Activated CD8-positive, alpha-beta memory T cell treated with anti-CD3 and anti-CD28 coated beads, Interleukin-2, amount 10 ng/mL, durations not matched to agents 7 days and 5 days (primary cell): ENCODE results near the gene GIMAP8. TPM values are rescaled to one million over a fixed set of nuclear protein-coding genes. Genes with fewer than 3 reads are reported as not detected.
"Not testable (repeated sequence)": the region's sequence is repeated elsewhere in the genome, so short reads cannot be mapped to it uniquely, and the experiment has no call there.

Source experiments
- ATAC-seq: fragments of 150-1000 bp; cut with Tn5 transposase; one replicate; pipeline ENCODE4 v1.10.0; 2021; ENCODE audit warnings: moderate library complexity
- CTCF ChIA-PET: fragments of 350-600 bp; sonication (Branson Sonifier 250); formaldehyde crosslinking; loops from one replicate; lab custom pipeline; 2021; ENCODE audit warnings: antibody characterized with exemption; lab: Charles Lee
- DNase-seq: peaks from one replicate; pipeline ENCODE4 v3.0.0-alpha.2; 2020
- H3K27ac Mint-ChIP-seq: one replicate; pipeline ENCODE4 v1.8.0; 2021; ENCODE audit warnings: mild to moderate bottlenecking, mixed read lengths
- H3K27me3 Mint-ChIP-seq: one replicate; pipeline ENCODE4 v1.8.0; 2021; ENCODE audit warnings: mixed read lengths
- H3K36me3 Mint-ChIP-seq: one replicate; pipeline ENCODE4 v1.8.0; 2021; ENCODE audit warnings: mild to moderate bottlenecking, mixed read lengths
- H3K4me1 Mint-ChIP-seq: one replicate; pipeline ENCODE4 v1.8.0; 2021; ENCODE audit warnings: mixed read lengths
- H3K4me3 Mint-ChIP-seq: one replicate; pipeline ENCODE4 v1.8.0; 2021; ENCODE audit warnings: mild to moderate bottlenecking, moderate library complexity, mixed read lengths
- H3K9me3 Mint-ChIP-seq: one replicate; pipeline ENCODE4 v1.8.0; 2022; ENCODE audit warnings: low read depth, mixed read lengths
- total RNA-seq, 2 experiments: library from RNA; stranded (reverse); gene quantifications; one replicate each; pipeline ENCODE4 v1.2.3, GENCODE V29; 2021

GIMAP8 gene
- total RNA-seq, 2 experiments from 2014 or later: 9.9 to 13.1 TPM

GRCh38 chr7:150465414-150465813 lies 15.0 kb downstream of the GIMAP8 start:
- Mint-ChIP-seq H3K9me3 (peaks cover 22% of the 10 kb centered on the region), H3K27ac (no peak overlapping the region), H3K36me3 (peaks cover 71% of the 10 kb centered on the region), H3K4me1 (peaks cover 54% of the 10 kb centered on the region), H3K27me3 (no peaks in the 10 kb centered on the region), H3K4me3 (no peak overlapping the region)
- CTCF ChIA-PET: interaction anchor here (0.6 to 0.9 kb wide), 2 partner anchors 10 to 37 kb away, joined by 3 to 4 read pairs; no protein-coding TSS in a partner anchor
- DNase-seq (no peak), ATAC-seq (no peak)

DNA sequence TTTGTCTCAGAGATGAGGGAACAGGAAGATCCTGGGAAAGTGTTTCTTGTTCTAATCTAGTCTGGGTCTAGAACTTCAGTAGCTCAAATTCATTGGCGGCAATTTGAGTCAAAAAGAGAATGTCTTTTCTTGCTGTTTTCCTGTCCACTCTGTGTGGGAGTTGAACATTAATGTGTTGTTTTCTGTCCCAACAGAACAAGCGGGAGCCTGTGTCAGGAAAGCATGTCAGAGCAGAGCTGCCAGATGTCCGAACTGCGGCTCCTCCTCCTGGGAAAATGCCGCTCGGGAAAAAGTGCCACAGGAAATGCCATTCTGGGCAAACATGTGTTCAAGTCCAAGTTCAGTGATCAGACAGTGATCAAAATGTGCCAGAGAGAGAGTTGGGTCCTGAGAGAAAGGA lies 16.0 kb downstream of the GIMAP8 start:
- DNase-seq: no peak
- H3K9me3 Mint-ChIP-seq: peaks cover 17% of the 10 kb centered on the region
- no peaks in the 10 kb centered on the region for H3K27me3 Mint-ChIP-seq
- ATAC-seq: no peak
- H3K4me3 Mint-ChIP-seq: no peak overlapping the region
- CTCF ChIA-PET: no interaction called here
- no peak overlapping the region for H3K27ac Mint-ChIP-seq
- peaks cover 67% of the 10 kb centered on the region for H3K36me3 Mint-ChIP-seq
- peaks cover 56% of the 10 kb centered on the region for H3K4me1 Mint-ChIP-seq

- H3K36me3 Mint-ChIP-seq: peaks cover 60% of the 10 kb centered on the region
- CTCF ChIA-PET: no interaction called here
- H3K9me3 Mint-ChIP-seq: peaks cover 2% of the 10 kb centered on the region
- no peaks in the 10 kb centered on the region for H3K27me3 Mint-ChIP-seq
- no peak overlapping the region for H3K4me3 Mint-ChIP-seq
- peaks cover 49% of the 10 kb centered on the region for H3K4me1 Mint-ChIP-seq
- H3K27ac Mint-ChIP-seq: no peak overlapping the region
- ATAC-seq (no peak), DNase-seq (no peak)
Observed at GRCh38 chr7:150468241-150468640, 17.8 kb downstream of the GIMAP8 start.

DNA sequence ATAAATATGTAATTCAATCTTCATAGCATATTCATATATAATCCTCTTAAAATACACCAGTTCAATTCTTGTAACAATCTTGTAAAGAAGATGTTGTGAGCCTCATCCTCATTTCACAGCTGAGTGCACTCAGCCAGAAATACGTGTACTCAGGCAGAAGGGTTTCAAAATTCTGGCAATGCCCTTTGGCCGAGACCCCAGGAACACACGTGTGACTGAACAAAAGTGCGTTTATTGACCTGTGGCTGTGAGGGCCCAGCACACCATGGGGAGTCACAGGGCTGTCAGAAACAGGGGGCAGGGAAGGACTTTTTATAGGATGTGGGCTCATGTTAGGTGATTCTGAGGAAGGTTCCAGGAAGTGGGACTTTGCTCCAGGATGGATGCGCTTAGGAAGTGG lies 21.5 kb downstream of the GIMAP8 start:
- no peak for ATAC-seq
- no peaks in the 10 kb centered on the region for H3K27me3 Mint-ChIP-seq
- CTCF ChIA-PET: interaction anchor here (1.4 kb wide), 1 partner anchor 23 kb away, joined by 3 read pairs; no protein-coding TSS in a partner anchor
- H3K27ac Mint-ChIP-seq: no peak overlapping the region
- H3K4me1 Mint-ChIP-seq: peaks cover 43% of the 10 kb centered on the region
- H3K4me3 Mint-ChIP-seq: no peak overlapping the region
- no peaks in the 10 kb centered on the region for H3K9me3 Mint-ChIP-seq
- no peak for DNase-seq
- peaks cover 69% of the 10 kb centered on the region for H3K36me3 Mint-ChIP-seq

- H3K4me3 Mint-ChIP-seq: no peak overlapping the region
- CTCF ChIA-PET: no interaction called here
- peaks cover 72% of the 10 kb centered on the region for H3K36me3 Mint-ChIP-seq
- ATAC-seq: no peak
- no peaks in the 10 kb centered on the region for H3K9me3 Mint-ChIP-seq
- H3K27ac Mint-ChIP-seq: no peak overlapping the region
- H3K4me1 Mint-ChIP-seq: peaks cover 45% of the 10 kb centered on the region
- H3K27me3 Mint-ChIP-seq: no peaks in the 10 kb centered on the region
- no peak for DNase-seq
Observed at GRCh38 chr7:150473902-150474301, 23.5 kb downstream of the GIMAP8 start.

- H3K27me3 Mint-ChIP-seq: no peaks in the 10 kb centered on the region
- H3K9me3 Mint-ChIP-seq: no peaks in the 10 kb centered on the region
- DNase-seq (no peak), ATAC-seq (peak; percentile 35)
- CTCF ChIA-PET: interaction anchor here (1.9 kb wide), 1 partner anchor 27 kb away, joined by 6 read pairs; no protein-coding TSS in a partner anchor
- H3K36me3 Mint-ChIP-seq: peaks cover 64% of the 10 kb centered on the region
- peak overlapping the region; percentile 57 for H3K27ac Mint-ChIP-seq
- H3K4me1 Mint-ChIP-seq: peaks cover 58% of the 10 kb centered on the region
- no peak overlapping the region for H3K4me3 Mint-ChIP-seq
Observed at GRCh38 chr7:150476285-150476684, 25.9 kb downstream of the GIMAP8 start.

DNA sequence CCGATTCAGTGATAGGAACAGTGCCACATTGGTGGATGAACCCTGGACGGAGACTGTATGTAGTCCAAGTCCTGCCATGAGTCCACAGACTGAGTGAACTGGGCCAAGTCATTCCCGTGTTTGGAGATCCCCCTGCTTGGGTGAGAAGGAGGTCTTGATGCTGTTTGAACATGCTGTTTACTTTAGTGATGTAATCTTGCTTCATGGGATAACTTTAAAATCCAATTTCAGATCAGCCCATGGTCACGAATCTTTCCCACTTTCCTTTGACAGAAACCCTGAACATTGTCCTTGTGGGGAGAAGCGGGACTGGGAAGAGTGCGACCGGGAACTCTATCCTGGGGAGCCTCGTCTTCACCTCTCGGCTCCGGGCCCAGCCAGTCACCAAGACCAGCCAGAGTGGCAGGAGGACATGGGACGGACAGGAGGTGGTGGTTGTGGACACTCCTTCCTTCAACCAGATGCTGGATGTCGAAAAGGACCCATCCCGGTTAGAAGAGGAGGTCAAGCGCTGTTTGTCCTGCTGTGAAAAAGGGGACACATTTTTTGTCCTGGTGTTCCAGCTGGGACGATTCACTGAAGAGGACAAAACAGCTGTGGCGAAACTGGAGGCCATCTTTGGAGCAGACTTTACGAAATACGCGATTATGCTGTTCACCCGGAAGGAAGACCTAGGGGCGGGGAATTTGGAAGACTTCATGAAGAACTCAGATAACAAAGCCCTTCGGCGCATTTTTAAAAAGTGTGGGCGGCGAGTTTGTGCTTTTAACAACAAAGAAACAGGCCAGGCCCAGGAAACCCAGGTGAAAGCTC lies 26.6 kb downstream of the GIMAP8 start:
- Mint-ChIP-seq H3K4me1 (peaks cover 63% of the 10 kb centered on the region), H3K27me3 (no peaks in the 10 kb centered on the region), H3K9me3 (no peaks in the 10 kb centered on the region), H3K4me3 (no peak overlapping the region), H3K27ac (peak overlapping the region; percentile 57), H3K36me3 (peaks cover 63% of the 10 kb centered on the region)
- DNase-seq (no peak), ATAC-seq (no peak)
- CTCF ChIA-PET: interaction anchor here (1.9 kb wide), 1 partner anchor 28 kb away, joined by 6 read pairs; no protein-coding TSS in a partner anchor

- H3K4me3 Mint-ChIP-seq: no peak overlapping the region
- no peaks in the 10 kb centered on the region for H3K27me3 Mint-ChIP-seq
- peaks cover 80% of the 10 kb centered on the region for H3K4me1 Mint-ChIP-seq
- CTCF ChIA-PET: interaction anchor here (0.5 to 1.8 kb wide), 4 partner anchors 24 to 35 kb away, joined by 3 to 5 read pairs (median 3); partner anchors contain the start of gene GIMAP7
- H3K9me3 Mint-ChIP-seq: no peaks in the 10 kb centered on the region
- peaks cover 57% of the 10 kb centered on the region for H3K36me3 Mint-ChIP-seq
- ATAC-seq (no peak), DNase-seq (no peak)
- H3K27ac Mint-ChIP-seq: peak overlapping the region; percentile 40
Observed at GRCh38 chr7:150479023-150479716, 28.7 kb downstream of the GIMAP8 start.

DNA sequence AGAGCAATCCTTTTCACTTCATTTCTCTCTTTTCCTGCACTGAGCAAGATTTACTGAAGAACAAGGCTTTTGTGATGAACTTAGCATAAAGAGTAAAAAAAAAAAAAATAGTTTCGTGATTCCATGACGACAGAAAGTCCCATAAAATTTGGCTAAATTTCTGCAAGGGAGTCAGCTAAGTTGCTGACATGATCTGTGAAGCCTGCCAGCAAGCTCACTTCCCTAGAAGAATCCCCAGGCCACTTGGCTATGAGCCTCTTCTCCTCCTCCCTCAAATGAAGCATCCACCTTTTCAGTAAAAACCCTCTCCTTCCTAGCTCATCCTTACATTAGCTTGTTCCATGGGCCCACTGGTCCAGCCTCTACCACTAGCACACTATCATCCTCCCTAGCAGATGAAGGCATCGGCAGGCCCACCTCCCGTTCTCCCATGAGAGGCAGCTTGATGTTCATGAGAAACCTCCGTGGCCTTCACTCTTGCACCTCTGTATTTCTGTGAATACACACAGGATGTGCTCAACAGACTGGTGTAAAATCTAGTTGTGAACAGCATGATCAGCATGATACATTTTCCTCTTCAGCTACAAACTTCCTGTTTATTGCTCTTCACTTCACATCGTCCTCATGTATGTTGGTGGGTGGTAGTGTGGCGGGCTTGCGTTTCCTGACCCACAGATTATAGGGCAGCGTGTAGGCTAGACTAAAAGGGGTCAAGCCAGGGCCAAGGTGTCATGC lies 30.9 kb downstream of the GIMAP8 start:
- peak; percentile 87 for ATAC-seq
- Mint-ChIP-seq H3K36me3 (peaks cover 45% of the 10 kb centered on the region), H3K4me1 (peaks cover 82% of the 10 kb centered on the region), H3K27ac (peak overlapping the region; percentile 99), H3K9me3 (no peaks in the 10 kb centered on the region), H3K4me3 (peak overlapping the region; percentile 67), H3K27me3 (no peaks in the 10 kb centered on the region)
- DNase-seq: peak; percentile 82
- CTCF ChIA-PET: interaction anchor here (0.5 to 4.0 kb wide), 9 partner anchors 15 to 46 kb away, joined by 3 to 34 read pairs (median 4); partner anchors contain the start of genes GIMAP7 and GIMAP8

DNA sequence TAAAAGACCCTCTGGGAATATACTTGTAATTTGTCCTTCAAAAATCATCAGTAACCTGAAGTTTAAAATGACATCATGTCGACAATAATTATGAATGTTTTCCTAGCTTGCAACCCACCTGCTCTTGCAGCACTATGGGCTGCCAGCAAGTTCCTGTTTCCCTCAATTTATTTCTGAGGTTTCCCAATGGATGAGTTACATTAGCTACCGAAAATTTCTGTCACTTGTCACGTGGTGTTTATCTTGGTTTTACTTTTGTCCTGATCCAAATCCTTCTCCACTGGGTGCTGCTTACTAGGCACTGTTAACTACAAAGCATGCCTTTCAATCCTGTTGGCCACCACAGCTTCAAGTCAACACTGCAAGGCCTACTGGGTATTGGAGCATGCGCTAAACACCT lies 31.5 kb downstream of the GIMAP8 start:
- no peaks in the 10 kb centered on the region for H3K27me3 Mint-ChIP-seq
- H3K4me3 Mint-ChIP-seq: peak overlapping the region; percentile 67
- DNase-seq (no peak), ATAC-seq (no peak)
- H3K9me3 Mint-ChIP-seq: no peaks in the 10 kb centered on the region
- peak overlapping the region; percentile 99 for H3K27ac Mint-ChIP-seq
- peaks cover 80% of the 10 kb centered on the region for H3K4me1 Mint-ChIP-seq
- peaks cover 39% of the 10 kb centered on the region for H3K36me3 Mint-ChIP-seq
- CTCF ChIA-PET: interaction anchor here (0.5 to 4.0 kb wide), 7 partner anchors 15 to 36 kb away, joined by 3 to 34 read pairs (median 4); partner anchors contain the start of genes GIMAP7 and GIMAP8

GRCh38 chr7:150483514-150483913 lies 33.1 kb downstream of the GIMAP8 start:
- Mint-ChIP-seq H3K4me3 (peak overlapping the region; percentile 60), H3K27ac (peak overlapping the region; percentile 87), H3K4me1 (peaks cover 69% of the 10 kb centered on the region), H3K36me3 (peaks cover 25% of the 10 kb centered on the region)
- DNase-seq, H3K27me3 Mint-ChIP-seq, H3K9me3 Mint-ChIP-seq, ATAC-seq: not testable (repeated sequence)
- CTCF ChIA-PET: interaction anchor here (4.0 kb wide), 1 partner anchor 33 kb away, joined by 34 read pairs; the partner anchor contains the start of gene GIMAP8

- H3K27me3 Mint-ChIP-seq, DNase-seq, ATAC-seq, H3K9me3 Mint-ChIP-seq: not testable (repeated sequence)
- Mint-ChIP-seq H3K4me3 (peak overlapping the region; percentile 60), H3K27ac (peak overlapping the region; percentile 87), H3K4me1 (peaks cover 63% of the 10 kb centered on the region), H3K36me3 (peaks cover 22% of the 10 kb centered on the region)
- CTCF ChIA-PET: interaction anchor here (1.1 to 4.0 kb wide), 2 partner anchors 18 to 33 kb away, joined by 3 to 34 read pairs; partner anchors contain the start of gene GIMAP8
Observed at GRCh38 chr7:150484071-150484470, 33.6 kb downstream of the GIMAP8 start.
